Neutrophil (primary cell): ENCODE data around the gene GBP7.

Source experiments
- H3K27ac ChIP-seq: fragments of 200-600 bp; sonication (generic); 2 replicates; pipeline ENCODE4 v1.5.1; 2016; ENCODE audit warnings: mild to moderate bottlenecking, moderate library complexity
- H3K27me3 ChIP-seq: fragments of 200-600 bp; sonication (generic); 2 replicates; pipeline ENCODE4 v1.6.0; 2016; ENCODE audit warnings: mild to moderate bottlenecking
- H3K36me3 ChIP-seq: fragments of 200-600 bp; sonication (generic); 2 replicates; pipeline ENCODE4 v1.5.1; 2017
- H3K4me1 ChIP-seq, 2 experiments: fragments of 200-600 bp in 1 of 2; sonication (generic) in 1 of 2; 1 replicate in 1 of 2; 2 replicates in 1 of 2; pipeline versions ENCODE4 v1.5.1 to v1.6.1; 2013 to 2016; ENCODE audit warnings: low read depth in 1 of 2, low read length in 1 of 2, mild to moderate bottlenecking in 1 of 2, moderate library complexity in 1 of 2; ENCODE audit not compliant: control insufficient read depth in 1 of 2, insufficient read depth in 1 of 2
- H3K4me3 ChIP-seq, 2 experiments: fragments of 200-600 bp in 1 of 2; sonication (generic) in 1 of 2; 1 replicate in 1 of 2; 2 replicates in 1 of 2; pipeline ENCODE4 v1.5.1; 2013 to 2016; ENCODE audit warnings: low read depth in 1 of 2, low read length in 1 of 2, mild to moderate bottlenecking in 1 of 2, moderate library complexity in 1 of 2
- H3K9me3 ChIP-seq: fragments of 200-600 bp; sonication (generic); 2 replicates; pipeline ENCODE4 v1.5.1; 2016
- CTCF ChIP-seq: fragments of 200-600 bp; sonication (generic); IDR thresholded peaks from 2 replicates; pipeline ENCODE4 v1.5.1; 2016; ENCODE audit warnings: antibody characterized with exemption

Gene GBP7

GRCh38 chr1:89170170-89171066 lies 5.4 kb downstream of the GBP7 start:
- H3K27me3 ChIP-seq: no peaks in the 10 kb centered on the region
- TF ChIP-seq CTCF: no peak
- H3K9me3 ChIP-seq: no peaks in the 10 kb centered on the region
- H3K4me1 ChIP-seq: no peaks in the 10 kb centered on the region
- H3K27ac ChIP-seq: no peak overlapping the region
- H3K4me3 ChIP-seq: no peak overlapping the region
- no peaks in the 10 kb centered on the region for H3K36me3 ChIP-seq

GRCh38 chr1:89169166-89169565 lies 6.6 kb downstream of the GBP7 start:
- Histone ChIP-seq H3K4me3 (no peak overlapping the region), H3K9me3 (no peaks in the 10 kb centered on the region), H3K4me1 (no peaks in the 10 kb centered on the region), H3K36me3 (no peaks in the 10 kb centered on the region), H3K27me3 (no peaks in the 10 kb centered on the region), H3K27ac (no peak overlapping the region)
- TF ChIP-seq CTCF: no peak

- Histone ChIP-seq H3K9me3 (no peaks in the 10 kb centered on the region), H3K27ac (no peak overlapping the region), H3K4me3 (no peak overlapping the region), H3K36me3 (no peaks in the 10 kb centered on the region), H3K4me1 (no peaks in the 10 kb centered on the region), H3K27me3 (no peaks in the 10 kb centered on the region)
- no peak for TF ChIP-seq CTCF
These were observed 8.1 kb downstream of the GBP7 start for GRCh38 chr1:89167590-89168230.

- H3K27me3 ChIP-seq: no peaks in the 10 kb centered on the region
- H3K4me3 ChIP-seq: no peak overlapping the region
- TF ChIP-seq CTCF: no peak
- H3K27ac ChIP-seq: no peak overlapping the region
- no peaks in the 10 kb centered on the region for H3K4me1 ChIP-seq
- no peaks in the 10 kb centered on the region for H3K36me3 ChIP-seq
- H3K9me3 ChIP-seq: no peaks in the 10 kb centered on the region
These were observed 9.1 kb downstream of the GBP7 start for GRCh38 chr1:89166705-89167104.

GRCh38 chr1:89165811-89166210 lies 10.0 kb downstream of the GBP7 start:
- Histone ChIP-seq H3K27me3 (no peaks in the 10 kb centered on the region), H3K36me3 (no peaks in the 10 kb centered on the region), H3K27ac (no peak overlapping the region), H3K4me1 (no peaks in the 10 kb centered on the region), H3K9me3 (no peaks in the 10 kb centered on the region), H3K4me3 (no peak overlapping the region)
- no peak for TF ChIP-seq CTCF
